Trophoblast cell (in vitro differentiated cells and primary cell): ENCODE measurements around the gene RDH13.
"Not testable (repeated sequence)": the region's sequence is repeated elsewhere in the genome, so short reads cannot be mapped to it uniquely, and the experiment has no call there.

Experiments used
- DNase-seq, 2 donors: peaks; one replicate each; pipeline ENCODE4 v3.0.0-alpha.2; 2016
- H2AFZ ChIP-seq: 2 replicates; pipeline ENCODE4 v1.6.1; 2013; ENCODE audit warnings: low read length, moderate library complexity, mild to moderate bottlenecking; ENCODE audit not compliant: insufficient read depth, poor library complexity
- H2AK5ac ChIP-seq: 2 replicates; pipeline ENCODE4 v1.6.1; 2013; ENCODE audit warnings: mild to moderate bottlenecking, low read length
- H2BK120ac ChIP-seq: 2 replicates; pipeline ENCODE4 v1.6.1; 2013; ENCODE audit warnings: low read length, mild to moderate bottlenecking, moderate library complexity; ENCODE audit not compliant: insufficient read depth, poor library complexity
- H2BK12ac ChIP-seq: 2 replicates; pipeline ENCODE4 v1.6.1; 2013; ENCODE audit warnings: mild to moderate bottlenecking, low read length, moderate library complexity
- H2BK5ac ChIP-seq: 2 replicates; pipeline ENCODE4 v1.6.1; 2013; ENCODE audit warnings: low read length, low read depth, moderate library complexity, mild to moderate bottlenecking; ENCODE audit not compliant: poor library complexity
- H3K14ac ChIP-seq: 2 replicates; pipeline ENCODE4 v1.6.1; 2013; ENCODE audit warnings: mild to moderate bottlenecking, low read length
- H3K18ac ChIP-seq: 2 replicates; pipeline ENCODE4 v1.6.1; 2013; ENCODE audit warnings: mild to moderate bottlenecking, low read length
- H3K23ac ChIP-seq: 2 replicates; pipeline ENCODE4 v1.6.1; 2013; ENCODE audit warnings: low read length
- H3K27ac ChIP-seq: 2 replicates; pipeline ENCODE4 v1.5.1; 2013; ENCODE audit warnings: low read depth, mild to moderate bottlenecking, inconsistent platforms, low read length, moderate library complexity
- H3K27me3 ChIP-seq: 2 replicates; pipeline ENCODE4 v1.6.1; 2013; ENCODE audit warnings: inconsistent platforms, mild to moderate bottlenecking, low read length, moderate library complexity; ENCODE audit not compliant: insufficient read depth
- H3K36me3 ChIP-seq, 2 experiments: 1 replicate in 1 of 2; 2 replicates in 1 of 2; pipeline ENCODE4 v1.6.1; 2013; ENCODE audit warnings: low read length in 2 of 2, mild to moderate bottlenecking in 2 of 2, moderate library complexity in 1 of 2; ENCODE audit not compliant: insufficient read depth in 2 of 2, control insufficient read depth in 1 of 2
- H3K4ac ChIP-seq: 2 replicates; pipeline ENCODE4 v1.6.1; 2013; ENCODE audit warnings: low read depth, mild to moderate bottlenecking, low read length, moderate library complexity
- H3K4me1 ChIP-seq, 2 experiments: 1 replicate in 1 of 2; 2 replicates in 1 of 2; pipeline ENCODE4 v1.6.1; 2013; ENCODE audit warnings: low read length in 2 of 2, mild to moderate bottlenecking in 2 of 2, moderate library complexity in 1 of 2; ENCODE audit not compliant: insufficient read depth in 2 of 2, control insufficient read depth in 1 of 2
- H3K4me2 ChIP-seq: 2 replicates; pipeline ENCODE4 v1.6.1; 2013; ENCODE audit warnings: inconsistent platforms, mild to moderate bottlenecking, low read length, moderate library complexity
- H3K4me3 ChIP-seq: 2 replicates; pipeline ENCODE4 v1.5.1; 2013; ENCODE audit warnings: mild to moderate bottlenecking, low read depth, low read length, inconsistent platforms
- H3K79me1 ChIP-seq: one replicate; pipeline ENCODE4 v1.6.1; 2013; ENCODE audit warnings: low read length
- H3K79me2 ChIP-seq: 2 replicates; pipeline ENCODE4 v1.6.1; 2013; ENCODE audit warnings: low read length, mild to moderate bottlenecking; ENCODE audit not compliant: control insufficient read depth, insufficient read depth, poor library complexity
- H3K9ac ChIP-seq: 2 replicates; pipeline ENCODE4 v1.6.1; 2013; ENCODE audit warnings: mild to moderate bottlenecking, low read length
- H3K9me3 ChIP-seq: 2 replicates; pipeline ENCODE4 v1.6.1; 2013; ENCODE audit warnings: low read depth, mild to moderate bottlenecking, control low read depth, inconsistent platforms, low read length; ENCODE audit not compliant: insufficient read depth
- H4K12ac ChIP-seq: 2 replicates; pipeline ENCODE4 v1.6.1; 2013; ENCODE audit warnings: low read depth, mild to moderate bottlenecking, low read length, moderate library complexity
- H4K8ac ChIP-seq: 2 replicates; pipeline ENCODE4 v1.6.1; 2013; ENCODE audit warnings: low read depth, mild to moderate bottlenecking, low read length, moderate library complexity
- H4K91ac ChIP-seq: one replicate; pipeline ENCODE4 v1.6.1; 2013; ENCODE audit warnings: low read depth, mild to moderate bottlenecking, low read length, moderate library complexity
- WGBS: extraction: QIAGEN DNeasy Blood & Tissue Kit; methylation state at CpG from one replicate; pipeline ENCODE4 v1.1.7; 2013; ENCODE audit warnings: missing lambda C conversion rate; ENCODE audit not compliant: insufficient read length, insufficient coverage; ENCODE audit errors: extremely low coverage; 5-methylcytosine and 5-hydroxymethylcytosine counted together

Gene RDH13

GRCh38 chr19:55042344-55042678 is 20.6 kb downstream of the RDH13 start:
- H4K12ac ChIP-seq = no peak overlapping the region
- H2AFZ ChIP-seq = no peak overlapping the region
- H2BK120ac ChIP-seq = no peak overlapping the region
- no peak overlapping the region for H3K4me3 ChIP-seq
- H4K8ac ChIP-seq = no peak overlapping the region
- H4K91ac ChIP-seq = no peak overlapping the region
- no peak overlapping the region for H2BK12ac ChIP-seq
- no peak overlapping the region for H3K27ac ChIP-seq
- no peak overlapping the region for H3K4me2 ChIP-seq
- no peaks in the 10 kb centered on the region for H3K27me3 ChIP-seq
- no peak overlapping the region for H2BK5ac ChIP-seq
- H3K14ac ChIP-seq = no peak overlapping the region
- no peak for DNase-seq
- H3K4me1 ChIP-seq = no peaks in the 10 kb centered on the region
- no peaks in the 10 kb centered on the region for H3K79me2 ChIP-seq
- H3K9me3 ChIP-seq = peaks cover 2% of the 10 kb centered on the region
- no peak overlapping the region for H3K23ac ChIP-seq
- no peak overlapping the region for H3K4ac ChIP-seq
- no peaks in the 10 kb centered on the region for H3K79me1 ChIP-seq
- no CpG with 5 or more reads among the region's 9 CpGs for WGBS
- no peak overlapping the region for H3K18ac ChIP-seq
- peaks cover 43 to 51% of the 10 kb centered on the region in 2 experiments for H3K36me3 ChIP-seq
- no peak overlapping the region for H2AK5ac ChIP-seq
- H3K9ac ChIP-seq = no peak overlapping the region

- Histone ChIP-seq H3K4ac (no peak overlapping the region), H4K8ac (no peak overlapping the region), H4K91ac (no peak overlapping the region), H3K79me2 (no peaks in the 10 kb centered on the region), H3K4me2 (no peak overlapping the region), H3K36me3 (peaks cover 37 to 46% of the 10 kb centered on the region in 2 experiments), H2BK12ac (no peak overlapping the region), H3K4me3 (no peak overlapping the region), H3K27ac (no peak overlapping the region), H3K9ac (no peak overlapping the region), H3K23ac (no peak overlapping the region), H3K79me1 (no peaks in the 10 kb centered on the region), H3K9me3 (peaks cover 2% of the 10 kb centered on the region), H2AFZ (no peak overlapping the region), H4K12ac (no peak overlapping the region), H2BK5ac (no peak overlapping the region), H2BK120ac (no peak overlapping the region), H3K4me1 (no peaks in the 10 kb centered on the region), H2AK5ac (no peak overlapping the region), H3K27me3 (no peaks in the 10 kb centered on the region), H3K14ac (no peak overlapping the region), H3K18ac (no peak overlapping the region)
- DNase-seq = no peak
- no CpG with 5 or more reads among the region's 30 CpGs for WGBS
Measured at GRCh38 chr19:55041627-55042343, 21.2 kb downstream of the RDH13 start.

GRCh38 chr19:55041244-55041626 is 21.7 kb downstream of the RDH13 start:
- H3K4me1 ChIP-seq = no peaks in the 10 kb centered on the region
- WGBS = no CpG with 5 or more reads among the region's 10 CpGs
- no peak overlapping the region for H3K23ac ChIP-seq
- no peak overlapping the region for H4K8ac ChIP-seq
- no peak for DNase-seq
- H3K9me3 ChIP-seq = peaks cover 2% of the 10 kb centered on the region
- H3K79me2 ChIP-seq = no peaks in the 10 kb centered on the region
- H3K4ac ChIP-seq = no peak overlapping the region
- no peak overlapping the region for H3K4me2 ChIP-seq
- no peak overlapping the region for H3K18ac ChIP-seq
- no peak overlapping the region for H3K9ac ChIP-seq
- no peak overlapping the region for H2AK5ac ChIP-seq
- no peak overlapping the region for H2BK12ac ChIP-seq
- H3K27me3 ChIP-seq = no peaks in the 10 kb centered on the region
- H2BK120ac ChIP-seq = no peak overlapping the region
- no peak overlapping the region for H3K4me3 ChIP-seq
- H4K12ac ChIP-seq = no peak overlapping the region
- no peak overlapping the region for H2BK5ac ChIP-seq
- H3K27ac ChIP-seq = no peak overlapping the region
- H3K79me1 ChIP-seq = no peaks in the 10 kb centered on the region
- no peak overlapping the region for H2AFZ ChIP-seq
- no peak overlapping the region for H3K14ac ChIP-seq
- H4K91ac ChIP-seq = no peak overlapping the region
- H3K36me3 ChIP-seq = peaks cover 32 to 40% of the 10 kb centered on the region in 2 experiments

GRCh38 chr19:55040654-55041053 is 22.3 kb downstream of the RDH13 start:
- not testable (repeated sequence) for H2BK5ac ChIP-seq, H3K14ac ChIP-seq, H4K12ac ChIP-seq, H4K91ac ChIP-seq, DNase-seq, H2AK5ac ChIP-seq, H3K4me1 ChIP-seq, H3K4me2 ChIP-seq, H3K4ac ChIP-seq, H3K79me1 ChIP-seq, H3K27ac ChIP-seq, H3K79me2 ChIP-seq, H2AFZ ChIP-seq, H3K27me3 ChIP-seq, H3K4me3 ChIP-seq, H3K9ac ChIP-seq, H2BK12ac ChIP-seq, H3K18ac ChIP-seq, H3K9me3 ChIP-seq, H3K23ac ChIP-seq, H2BK120ac ChIP-seq, H4K8ac ChIP-seq
- WGBS = no CpG with 5 or more reads among the region's 12 CpGs
- peaks cover 32 to 40% of the 10 kb centered on the region in 2 experiments for H3K36me3 ChIP-seq
